Limb (tissue), 2 donors: ENCODE data around the gene PDZK1.
"Not testable (repeated sequence)": the region's sequence is repeated elsewhere in the genome, so short reads cannot be mapped to it uniquely, and the experiment has no call there.

Experiments used
- DNase-seq, 2 donors: peaks; one replicate each; pipeline ENCODE4 v3.0.0-alpha.2; 2016; ENCODE audit errors: extremely low spot score in 2 of 2

The PDZK1 gene

DNA sequence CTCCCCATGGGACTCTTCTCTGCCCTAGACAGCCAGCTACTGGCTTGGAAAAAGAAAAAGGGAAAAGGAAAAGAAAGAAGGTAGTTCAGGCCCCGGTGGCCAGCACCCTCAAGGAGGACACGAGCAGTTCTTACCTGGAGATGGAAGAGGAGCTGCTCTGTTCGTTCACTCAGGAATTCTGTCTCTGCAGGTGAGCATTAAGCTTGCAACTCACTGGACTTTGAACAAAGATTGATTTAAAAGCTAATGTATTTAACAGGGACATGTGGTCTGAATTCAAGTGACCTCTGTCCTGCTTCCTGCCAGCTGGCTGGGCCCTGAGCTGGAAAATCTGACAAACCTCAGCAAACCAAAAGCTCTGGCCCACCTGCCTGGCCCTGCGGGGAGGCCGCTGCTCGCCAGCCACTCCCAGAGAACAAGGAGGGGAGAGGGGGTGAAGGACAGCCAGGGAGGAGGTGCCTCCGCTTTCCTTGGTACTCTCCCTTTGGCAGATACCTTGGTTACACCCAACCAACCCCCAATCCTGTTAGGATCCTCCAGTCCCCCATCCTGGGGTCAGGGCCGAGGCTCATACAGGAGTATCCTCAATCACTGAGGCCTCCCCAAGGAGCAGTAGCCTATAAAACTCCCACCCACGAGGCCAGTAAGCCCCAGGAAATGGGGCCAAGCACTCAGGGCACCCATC, at the start of gene PDZK1:
Gene PDZK1, minus strand, starts transcription at position 186 of the 685 bp plus-strand sequence. CDS start 19,347 bp downstream, outside the sequence.
- no peak for DNase-seq

DNA sequence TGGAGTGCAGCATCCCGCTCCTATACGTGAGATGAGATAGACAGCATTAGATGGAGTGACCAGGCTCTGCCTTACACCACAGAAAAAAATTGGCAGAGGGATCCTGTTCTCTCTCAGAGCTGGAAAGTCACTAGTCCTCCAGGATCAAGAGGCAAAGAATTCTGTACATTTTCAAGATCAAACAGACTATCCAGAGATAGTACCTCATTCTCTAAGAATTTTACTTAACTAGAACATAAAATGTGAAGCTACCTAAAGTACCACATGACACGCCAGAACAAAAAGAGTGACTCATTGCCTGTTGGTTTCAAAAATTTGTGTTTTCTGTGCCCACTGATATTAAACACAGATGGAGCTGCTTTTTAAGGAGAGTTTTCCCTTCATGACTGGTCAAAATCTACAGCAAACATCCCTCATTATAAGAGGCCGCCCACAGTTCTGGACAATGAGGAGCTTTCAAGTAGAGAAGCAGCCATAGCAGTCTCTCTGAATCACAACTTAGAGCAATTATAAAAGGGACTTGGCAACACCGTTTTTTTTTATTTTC, 44.4 kb upstream of the PDZK1 start:
- no peak for DNase-seq

DNA sequence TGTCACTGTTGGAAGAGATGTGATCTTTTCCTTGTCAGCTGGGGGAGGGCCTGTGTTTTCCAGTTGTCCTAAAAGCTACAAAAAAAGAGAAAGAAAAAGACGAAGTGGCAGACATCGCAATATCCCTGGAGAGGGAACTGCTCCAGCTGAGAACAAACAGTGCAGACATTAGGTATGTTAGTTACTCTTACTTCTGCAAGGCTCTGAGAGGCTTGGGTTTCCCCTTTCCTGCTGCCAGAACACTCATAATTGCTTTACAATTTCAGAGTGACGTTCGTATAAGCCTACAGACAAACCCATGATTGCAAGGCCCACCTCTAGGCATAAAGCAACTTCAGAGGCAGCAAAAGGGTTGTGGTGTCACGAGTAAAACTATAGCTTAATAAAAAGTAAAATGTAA, 43.3 kb upstream of the PDZK1 start:
- DNase-seq = no peak

DNA sequence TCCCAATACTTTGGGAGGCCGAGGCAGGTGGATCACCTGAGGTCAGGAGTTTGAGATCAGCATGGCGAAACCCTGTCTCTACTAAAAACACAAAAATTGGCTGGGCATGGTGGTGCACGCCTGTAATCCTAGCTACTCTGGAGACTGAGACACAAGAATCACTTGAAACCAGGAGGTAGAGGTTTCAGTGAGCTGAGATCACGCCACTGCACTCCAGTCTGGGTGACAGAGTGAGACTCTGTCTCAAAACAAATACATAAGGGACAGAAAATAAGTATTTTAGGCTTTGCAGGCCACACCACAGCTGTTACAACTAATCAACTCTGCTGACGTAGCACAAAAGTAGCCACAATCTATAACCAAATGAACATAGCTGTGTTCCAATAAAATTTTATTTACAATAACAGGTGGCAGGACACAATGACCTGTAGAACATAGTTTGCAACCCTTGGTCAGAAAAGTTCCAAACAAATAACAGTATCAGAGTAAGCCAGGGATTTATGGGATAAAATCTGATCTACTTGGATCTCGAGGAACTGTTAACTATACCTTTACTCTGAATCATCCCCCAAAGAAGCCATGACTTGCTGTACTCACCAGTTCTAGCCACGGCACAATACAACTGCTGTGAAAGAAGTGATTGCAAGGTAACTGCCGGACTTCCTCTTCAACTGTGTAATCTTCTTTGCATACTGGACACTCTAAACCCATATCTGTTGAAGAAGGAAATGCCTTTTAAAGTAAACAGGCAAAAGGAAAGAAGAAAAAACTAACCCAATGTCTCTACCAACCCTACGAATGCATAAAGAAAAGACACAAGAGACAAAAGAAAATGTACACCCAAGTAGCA, 40.5 kb upstream of the PDZK1 start:
- DNase-seq = no peak

DNA sequence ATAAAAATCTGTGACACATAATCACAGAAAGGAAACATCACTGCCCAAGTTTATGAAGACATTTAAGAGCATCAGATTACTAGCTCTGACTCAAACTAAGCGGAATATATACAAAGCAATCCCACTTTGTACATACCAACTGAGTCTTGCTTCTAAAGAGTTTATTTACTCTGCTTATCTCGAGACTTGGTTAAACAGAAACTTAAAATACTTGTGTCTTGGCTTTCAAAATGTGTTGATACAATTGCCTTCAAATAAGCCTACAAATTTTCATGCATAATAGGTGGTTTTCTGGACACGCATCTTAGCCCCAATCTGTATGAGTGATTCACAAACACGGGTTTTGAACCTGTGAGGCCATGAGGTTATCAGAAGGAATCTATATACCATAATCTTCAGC, 33.1 kb upstream of the PDZK1 start:
- no peak for DNase-seq

DNA sequence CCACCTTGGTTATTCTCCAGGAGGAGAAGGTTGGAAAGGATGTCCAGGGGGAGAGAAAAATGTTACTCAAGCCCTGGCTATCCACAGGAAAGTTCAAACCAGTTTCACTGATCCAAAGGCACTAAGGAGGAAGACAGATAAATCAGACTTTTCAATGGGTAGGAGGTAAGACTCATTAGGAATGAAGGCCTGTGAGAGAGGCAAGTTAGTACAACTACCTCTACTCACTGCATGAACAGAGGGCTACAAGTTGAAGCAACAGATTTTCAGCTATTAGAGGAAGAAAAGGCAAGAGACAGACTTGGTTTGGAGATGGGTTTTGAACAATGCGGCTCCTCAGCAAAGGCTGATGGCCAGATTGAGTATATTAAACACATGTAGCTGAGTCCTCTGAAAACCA, 29.0 kb upstream of the PDZK1 start:
- DNase-seq = no peak

DNA sequence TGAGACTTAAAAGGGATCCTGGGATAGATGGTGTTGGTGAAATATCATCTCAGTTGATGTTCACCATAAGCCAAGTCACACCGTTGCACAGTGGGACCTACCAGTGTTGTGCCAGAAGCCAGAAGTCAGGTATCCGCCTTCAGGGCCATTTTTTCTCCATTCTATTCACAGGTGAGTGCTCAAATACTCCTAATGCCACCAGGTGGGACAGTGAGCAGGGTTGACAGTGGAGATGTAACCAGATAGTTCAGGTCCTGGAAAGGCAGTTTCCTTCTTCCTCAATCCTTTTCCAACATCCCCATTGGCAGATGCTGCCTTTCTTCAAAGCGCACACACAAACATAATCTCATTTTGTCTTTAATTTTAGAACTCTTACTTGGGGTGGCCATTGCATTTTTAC, 23.7 kb upstream of the PDZK1 start:
- no peak for DNase-seq

DNA sequence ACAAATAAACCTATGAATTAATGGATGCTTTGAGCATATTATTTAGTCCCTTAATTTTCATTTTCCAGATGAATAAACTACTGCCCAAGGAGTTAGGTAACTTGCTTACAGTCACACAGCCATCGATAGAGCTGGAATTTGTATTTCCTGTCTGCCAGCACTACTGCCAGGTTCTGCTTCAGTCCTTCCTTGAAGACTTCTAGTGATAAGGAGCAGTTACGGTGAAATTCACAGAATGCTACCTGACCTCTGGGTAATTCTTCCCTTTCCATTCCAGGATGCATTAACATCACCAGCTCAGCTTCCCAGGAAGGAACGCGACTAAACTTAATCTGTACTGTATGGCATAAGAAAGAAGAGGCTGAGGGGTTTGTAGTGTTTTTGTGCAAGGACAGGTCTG, 23.3 kb upstream of the PDZK1 start:
- DNase-seq = no peak

DNA sequence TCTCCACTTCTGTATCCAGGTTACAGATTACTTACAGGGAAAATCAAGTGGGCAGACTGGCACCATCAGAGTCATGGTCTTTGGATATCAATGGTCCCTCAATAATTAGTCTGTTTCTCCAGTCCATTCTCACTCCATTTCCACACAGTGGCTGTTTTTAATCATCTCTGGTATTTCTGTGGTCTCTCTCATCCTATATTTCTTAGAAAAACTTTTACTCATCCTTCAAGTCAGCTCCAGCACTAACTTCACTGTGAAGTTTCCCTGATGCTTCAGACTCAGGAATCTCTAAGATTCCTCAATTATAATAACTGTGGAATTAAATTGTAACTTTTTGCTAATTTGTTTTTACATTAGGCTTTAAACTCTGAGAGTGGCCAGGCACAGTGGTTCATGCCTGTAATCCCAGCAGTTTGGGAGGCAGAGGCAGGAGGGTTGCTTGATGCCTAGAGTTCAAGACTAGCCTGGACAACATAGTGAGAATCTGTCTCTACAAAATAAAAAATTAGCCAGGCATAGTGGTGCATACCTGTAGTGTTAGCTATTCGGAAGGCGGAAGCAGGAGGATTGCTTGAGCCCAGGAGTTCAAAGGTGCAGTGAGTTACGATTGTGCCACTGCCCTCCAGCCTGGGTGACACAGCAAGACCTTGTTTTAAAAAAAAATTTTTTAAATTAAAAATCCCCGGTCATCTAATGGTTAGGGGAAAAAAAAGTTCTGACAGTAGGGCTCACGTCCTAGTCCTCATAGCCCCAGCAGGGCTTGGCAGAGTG, 22.7 kb upstream of the PDZK1 start:
- no peak for DNase-seq

DNA sequence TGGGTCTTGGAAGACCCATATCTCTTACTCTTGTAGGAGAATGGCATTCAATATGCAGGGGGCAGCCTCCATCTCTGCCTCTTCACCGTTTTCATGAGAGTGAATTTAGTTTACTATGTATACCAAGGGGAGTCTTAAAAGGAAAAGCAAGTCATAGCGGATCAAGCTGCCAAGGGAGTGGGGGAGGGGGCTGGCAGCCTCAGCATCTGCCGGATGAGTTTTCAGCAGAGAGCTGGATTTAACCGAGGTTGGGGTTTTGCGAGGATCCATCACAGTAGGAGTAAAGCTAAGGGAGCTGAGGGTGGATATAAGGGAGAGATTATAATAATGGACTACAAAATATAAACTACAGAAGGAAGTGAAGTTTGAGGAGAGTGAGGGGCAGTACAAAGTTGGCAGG, 22.0 kb upstream of the PDZK1 start:
- no peak for DNase-seq

DNA sequence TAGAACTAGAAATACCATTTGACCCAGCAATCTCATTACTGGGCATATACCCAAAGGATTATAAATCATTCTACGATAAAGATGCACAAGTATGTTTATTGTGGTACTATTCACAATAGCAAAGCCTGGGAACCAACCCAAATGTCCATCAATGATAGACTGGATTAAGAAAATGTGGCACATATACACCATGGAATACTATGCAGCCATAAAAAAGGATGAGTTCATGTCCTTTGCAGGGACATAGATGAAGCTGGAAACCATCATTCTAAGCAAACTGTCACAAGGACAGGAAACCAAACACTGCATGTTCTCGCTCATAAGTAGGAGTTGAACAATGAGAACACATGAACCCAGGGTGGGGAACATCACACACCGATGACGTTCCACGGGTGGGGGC, 19.0 kb upstream of the PDZK1 start:
- DNase-seq = not testable (repeated sequence)

DNA sequence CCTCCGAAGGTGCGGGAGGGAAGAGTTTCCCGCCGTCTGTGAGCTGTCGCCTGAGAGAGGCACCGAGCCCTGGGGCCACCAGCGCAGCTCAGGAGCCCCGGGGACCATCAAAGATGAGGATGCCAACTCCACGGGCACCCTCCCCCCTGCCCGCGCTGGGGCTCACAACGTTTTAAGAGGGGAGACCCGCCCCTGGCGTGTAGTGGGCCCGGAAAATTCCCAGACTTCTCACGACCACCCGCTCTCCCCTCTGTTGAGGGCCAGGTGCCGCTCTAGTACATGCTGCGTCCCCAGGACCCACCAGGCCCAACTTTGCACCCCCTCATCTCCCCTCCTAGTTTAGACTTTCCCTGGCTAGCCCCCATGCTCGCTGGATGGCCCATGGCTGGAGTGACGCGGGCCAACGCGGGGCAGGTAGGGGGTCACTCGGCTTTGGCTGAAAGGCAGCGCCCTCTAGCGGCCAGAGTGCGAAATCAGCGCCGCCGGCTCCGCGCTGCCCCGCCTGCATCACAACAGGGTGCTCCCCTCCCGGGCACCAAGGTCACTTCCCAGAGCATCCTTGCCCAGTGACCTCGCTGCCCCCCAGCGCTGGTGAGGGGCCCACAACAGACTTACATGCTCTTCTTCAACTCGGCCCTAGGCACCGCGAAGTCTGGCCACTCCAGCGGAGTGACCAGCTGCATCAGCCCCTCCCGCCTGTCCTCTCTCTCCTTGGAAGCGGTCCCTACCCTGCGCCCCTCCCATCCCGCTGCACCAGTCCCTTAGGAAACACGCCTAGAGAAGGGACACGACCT, 13.9 kb upstream of the PDZK1 start:
- DNase-seq = peak; percentile 36 to 82

DNA sequence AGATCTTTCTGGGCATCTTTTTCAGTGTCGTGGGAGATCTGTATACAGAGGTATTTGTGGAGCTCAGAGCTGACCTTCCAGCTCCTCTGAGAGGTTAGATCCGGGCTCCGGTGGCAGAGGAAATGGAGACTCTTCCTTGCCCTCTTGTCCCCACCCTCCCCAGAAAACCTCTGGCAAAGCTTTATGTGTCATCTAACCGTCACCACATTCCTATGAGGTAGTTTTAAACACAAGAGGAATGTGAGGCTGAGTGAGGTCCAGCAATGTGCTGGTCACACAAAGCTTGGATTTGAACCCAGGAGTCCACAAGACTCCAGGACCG, 13.3 kb upstream of the PDZK1 start:
- no peak for DNase-seq

DNA sequence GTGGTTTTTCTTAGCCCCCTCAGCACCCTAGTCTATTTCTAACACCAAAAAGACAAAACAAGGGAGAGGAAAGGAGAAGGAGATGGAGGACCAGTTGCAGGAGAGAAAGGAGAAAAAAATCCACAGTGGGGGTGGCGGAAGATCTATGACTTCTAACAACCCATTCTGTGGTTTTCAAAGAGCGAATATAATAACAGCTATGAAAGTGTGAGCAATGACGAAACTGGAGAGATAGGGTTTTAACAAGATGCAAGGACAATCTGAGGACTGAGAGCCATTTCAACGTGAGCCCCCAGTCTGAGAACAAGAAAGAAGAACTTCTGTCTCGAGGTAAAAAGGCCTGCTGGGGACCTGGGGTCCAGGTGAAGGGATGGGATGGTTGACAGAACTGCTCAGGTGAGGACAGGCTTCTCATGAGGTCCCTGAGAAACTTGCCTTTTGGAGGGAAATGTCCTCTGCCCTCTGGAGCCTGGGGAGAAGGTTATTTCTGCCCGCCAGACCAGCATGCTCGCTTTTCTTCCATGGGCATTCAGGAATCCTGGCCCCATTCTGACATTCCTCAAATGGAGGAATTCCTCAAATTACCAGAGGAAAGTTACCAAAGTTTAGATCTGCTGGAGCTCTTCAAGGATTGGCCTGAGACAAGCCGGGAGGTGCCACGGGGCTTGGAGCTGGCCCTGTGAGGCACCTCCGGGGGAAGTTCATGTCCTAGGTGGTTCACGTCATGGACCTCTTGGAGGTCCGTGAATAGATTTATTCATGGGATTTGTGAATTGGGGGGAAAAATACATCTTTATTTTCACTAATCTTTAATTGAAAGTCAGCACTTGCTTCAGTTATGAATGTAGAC, 12.3 kb upstream of the PDZK1 start, which contains the start of gene CD160:
Gene CD160, plus strand, starts transcription at position 270 of the 850 bp plus-strand sequence. CDS start 8,829 bp downstream, outside the sequence.
- no peak for DNase-seq

DNA sequence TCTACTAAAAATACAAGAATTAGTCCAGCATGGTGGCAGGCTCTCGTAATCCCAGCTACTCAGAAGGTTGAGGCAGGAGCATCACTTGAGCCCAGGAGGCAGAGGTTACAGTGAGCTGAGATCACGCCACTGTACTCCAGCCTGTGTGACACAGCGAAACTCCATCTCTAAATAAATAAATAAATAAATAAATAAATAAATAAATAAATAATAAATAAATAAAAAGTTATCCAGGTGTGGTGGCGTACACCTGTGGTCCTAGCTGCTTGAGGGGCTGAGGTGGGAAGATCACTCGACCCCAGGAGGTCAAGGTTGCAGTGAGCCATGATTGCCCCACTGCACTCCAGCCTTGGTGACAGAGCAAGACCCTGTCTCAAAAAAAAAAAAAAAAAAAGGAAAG, 11.3 kb upstream of the PDZK1 start:
- not testable (repeated sequence) for DNase-seq

DNA sequence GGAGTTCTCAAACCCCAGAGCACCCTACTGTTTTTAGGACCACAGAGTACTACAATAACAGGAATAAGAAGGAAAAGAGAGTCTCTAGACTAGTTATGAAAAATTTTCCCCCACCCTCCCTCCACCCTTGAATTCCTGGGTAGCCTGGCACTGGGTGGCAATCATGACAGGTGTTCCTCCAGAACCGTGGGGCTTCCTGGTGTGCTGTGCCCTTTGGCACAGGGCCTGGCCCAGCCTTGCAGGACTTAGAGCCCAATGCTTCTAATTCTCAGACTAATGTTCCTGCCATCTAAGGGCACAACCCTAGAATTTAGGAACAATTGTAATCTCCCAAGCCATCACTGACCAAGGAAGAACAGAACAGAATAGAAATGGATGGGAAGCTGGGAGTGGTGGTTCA, 10.7 kb upstream of the PDZK1 start:
- no peak for DNase-seq

DNA sequence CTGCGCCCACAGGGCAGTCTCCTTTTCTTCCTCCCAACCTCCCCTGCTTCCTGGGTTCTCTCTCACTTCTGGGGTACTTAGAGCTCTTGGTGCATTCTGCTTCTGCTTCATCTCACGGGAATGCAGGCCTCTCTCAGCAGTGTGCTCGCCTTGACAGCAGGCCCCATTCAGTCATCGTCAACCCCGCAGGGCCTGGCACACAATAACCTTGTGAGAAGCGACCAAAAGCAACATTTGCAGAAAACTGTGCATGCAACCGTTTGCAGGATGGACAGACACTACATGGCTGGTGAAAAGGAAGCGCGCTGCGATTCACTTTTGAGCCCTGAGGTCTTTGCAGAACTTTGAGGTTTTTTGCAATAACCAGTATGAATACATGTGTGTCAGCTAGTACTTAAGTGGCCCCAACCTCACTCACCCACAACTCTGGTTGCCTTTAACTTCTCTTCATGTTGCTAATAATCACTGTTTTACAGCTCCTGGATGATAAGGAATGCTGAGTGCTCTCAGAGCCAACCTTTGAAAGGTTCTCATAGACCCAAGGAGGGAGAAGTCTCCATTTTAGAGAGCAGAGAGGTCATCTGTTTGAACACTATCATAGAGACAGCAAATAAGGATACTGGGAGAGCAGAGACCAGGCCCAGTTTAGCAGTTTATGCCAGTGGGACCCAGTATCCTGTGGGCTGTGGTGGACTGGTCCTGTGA, 9.6 kb upstream of the PDZK1 start:
- no peak for DNase-seq

DNA sequence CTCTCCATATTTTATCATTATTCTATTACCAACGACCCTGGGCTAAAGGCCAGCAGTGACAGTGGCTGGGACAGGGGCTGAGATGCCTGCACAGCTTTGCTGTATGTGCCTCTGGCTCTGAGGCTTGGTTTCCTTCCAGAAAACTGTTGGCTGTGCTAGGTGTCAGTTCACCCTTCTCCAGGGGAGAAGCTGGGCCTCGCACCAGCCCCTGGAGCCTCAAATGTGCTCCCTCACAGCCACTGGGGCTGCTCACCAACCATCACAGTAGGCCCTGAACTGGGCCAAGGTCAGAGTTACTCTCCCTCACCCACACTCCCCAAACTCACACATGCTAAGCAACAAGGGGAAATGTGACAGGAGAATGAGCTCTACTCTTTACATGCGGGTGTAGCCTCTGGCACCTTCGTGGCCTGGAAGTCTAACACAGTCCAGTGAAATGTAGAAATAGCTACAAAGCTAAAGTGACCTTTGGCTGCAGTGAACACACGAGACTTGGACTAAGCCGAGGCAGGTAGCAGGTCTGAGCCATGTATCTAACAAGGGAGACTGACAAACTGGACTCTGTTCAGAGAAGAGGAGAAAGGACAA, 7.5 kb upstream of the PDZK1 start:
- no peak for DNase-seq

DNA sequence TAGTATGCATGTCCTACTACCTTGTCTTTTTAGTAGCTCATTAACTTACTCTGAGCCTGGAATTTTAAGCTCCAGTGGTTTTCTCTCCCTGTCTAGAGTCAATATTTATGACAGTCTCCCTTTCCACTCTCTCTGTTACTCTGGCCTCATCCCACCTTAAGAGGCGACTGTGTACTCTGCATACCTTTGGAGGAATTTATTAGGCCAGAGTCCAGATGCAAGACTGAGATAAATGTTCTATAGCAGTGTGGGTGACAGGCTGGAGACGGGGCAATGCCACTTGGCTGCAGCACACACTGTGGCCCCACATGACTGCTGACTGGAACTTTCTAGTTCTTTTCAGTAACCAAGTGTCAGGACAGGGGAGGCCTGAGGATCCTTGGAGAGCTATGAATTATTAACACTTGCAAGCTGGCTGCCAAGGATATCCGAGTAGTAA, 4.1 kb upstream of the PDZK1 start:
- DNase-seq = no peak
